ENCODE results near the gene MPP2. TPM values are rescaled to one million over a fixed set of nuclear protein-coding genes. Genes with fewer than 3 reads are reported as not detected.

The MPP2 gene
- polyA plus RNA-seq, 1 of the 3 experiments (the other 2 are of a cell fraction): 8.3 TPM

DNA sequence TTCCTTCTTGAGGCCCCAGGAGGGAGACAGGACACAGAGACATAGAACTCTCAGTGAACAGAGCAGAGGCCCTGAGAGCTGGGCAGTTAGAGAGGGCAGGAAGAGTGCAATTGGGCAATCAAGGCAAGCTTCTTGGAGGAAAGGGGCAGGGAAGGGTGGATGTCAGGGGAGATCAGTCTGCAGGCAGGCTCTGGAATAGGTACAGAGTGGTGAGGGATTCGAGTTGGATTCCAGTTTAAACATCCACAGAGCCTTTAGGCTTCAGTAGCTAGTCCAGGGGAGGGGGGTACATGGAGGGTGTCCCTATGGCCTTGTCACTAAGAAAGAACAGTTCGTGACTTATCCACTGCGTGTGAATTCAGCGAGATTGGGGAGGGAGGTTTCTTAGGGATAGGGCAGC lies 44.4 kb upstream of the MPP2 start (continued):
- TF ChIP-seq, protein P1, sequence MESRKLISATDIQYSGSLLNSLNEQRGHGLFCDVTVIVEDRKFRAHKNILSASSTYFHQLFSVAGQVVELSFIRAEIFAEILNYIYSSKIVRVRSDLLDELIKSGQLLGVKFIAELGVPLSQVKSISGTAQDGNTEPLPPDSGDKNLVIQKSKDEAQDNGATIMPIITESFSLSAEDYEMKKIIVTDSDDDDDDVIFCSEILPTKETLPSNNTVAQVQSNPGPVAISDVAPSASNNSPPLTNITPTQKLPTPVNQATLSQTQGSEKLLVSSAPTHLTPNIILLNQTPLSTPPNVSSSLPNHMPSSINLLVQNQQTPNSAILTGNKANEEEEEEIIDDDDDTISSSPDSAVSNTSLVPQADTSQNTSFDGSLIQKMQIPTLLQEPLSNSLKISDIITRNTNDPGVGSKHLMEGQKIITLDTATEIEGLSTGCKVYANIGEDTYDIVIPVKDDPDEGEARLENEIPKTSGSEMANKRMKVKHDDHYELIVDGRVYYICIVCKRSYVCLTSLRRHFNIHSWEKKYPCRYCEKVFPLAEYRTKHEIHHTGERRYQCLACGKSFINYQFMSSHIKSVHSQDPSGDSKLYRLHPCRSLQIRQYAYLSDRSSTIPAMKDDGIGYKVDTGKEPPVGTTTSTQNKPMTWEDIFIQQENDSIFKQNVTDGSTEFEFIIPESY (IDR thresholded peaks at IDR 0.05; ENCODE audit: borderline replicate concordance, low read depth): no peak
- no peak for TF ChIP-seq TCF12 (IDR thresholded peaks at IDR 0.05)

DNA sequence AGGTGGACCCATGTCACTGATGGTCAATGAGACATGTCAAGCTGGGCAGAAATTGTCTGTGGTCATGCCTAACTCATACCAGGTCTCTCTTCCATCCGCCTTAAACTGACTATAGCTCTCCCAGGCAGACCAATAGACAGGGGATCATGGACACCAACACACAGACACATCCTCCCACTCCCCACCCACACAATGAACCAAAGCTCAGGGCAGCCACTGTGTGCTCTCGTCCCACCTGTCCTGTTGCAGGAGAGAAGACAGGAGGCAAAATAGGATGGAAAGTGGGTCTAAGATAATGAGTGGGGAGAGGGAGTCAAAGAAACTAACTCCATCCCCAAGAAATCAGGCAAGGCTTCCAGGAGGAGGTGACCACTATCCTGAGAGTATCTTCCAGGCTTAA lies 43.2 kb upstream of the MPP2 start:
- Histone ChIP-seq H3K27me3 (ENCODE audit: insufficient read depth) (no peaks in the 10 kb centered on the region), H2AFZ (ENCODE audit: low read depth) (no peak overlapping the region), H4K20me1 (ENCODE audit: insufficient read depth) (no peaks in the 10 kb centered on the region), H3K4me1 (ENCODE audit: control insufficient read depth in 1 of 2, insufficient read depth in 2 of 2, low read depth in 1 of 2, low read length in 1 of 2) (peaks cover 0 to 2% of the 10 kb centered on the region in 2 experiments; a peak in 1 of 4 replicates), H3K9me2 (no peaks in the 10 kb centered on the region), H3K9me3 (no peaks in the 10 kb centered on the region), H3F3A (replicated peaks; ENCODE audit: insufficient read depth) (no peaks in the 10 kb centered on the region), H3K4me3 (ENCODE audit: low read depth in 2 of 2, low read length in 1 of 2) (no peak overlapping the region), H3K9ac (no peak overlapping the region), H3K79me2 (ENCODE audit: insufficient read depth) (no peaks in the 10 kb centered on the region), H3K27ac (ENCODE audit: low read depth in 2 of 2, low read length in 1 of 2) (no peak overlapping the region), H3K4me2 (no peak overlapping the region), H3K36me3 (replicated peaks in 1 of 2; ENCODE audit: control insufficient read depth in 1 of 2, insufficient read depth in 2 of 2, low read length in 1 of 2) (no peaks in the 10 kb centered on the region)
- ChIA-PET CTCF (interaction anchor here (1.1 to 18.2 kb wide), 3 partner anchors 32 to 91 kb away, joined by 3 to 638 read pairs (median 3); partner anchors contain the start of genes NAGS and TMEM101), POLR2A (no interaction called here)
- TF ChIP-seq FOXJ3 (CRISPR knock-in tag; IDR thresholded peaks at IDR 0.05): no peak
- no peak for TF ChIP-seq CHD2 (IDR thresholded peaks at IDR 0.05; ENCODE audit: low read length, partially characterized antibody)
- no peak for TF ChIP-seq RAD21 (IDR thresholded peaks at IDR 0.05; ENCODE audit: low read length)
- WGBS (ENCODE audit: low lambda C conversion rate): 60% methylated on average over 2 of the region's 2 CpGs
- DNase-seq: no peak

DNA sequence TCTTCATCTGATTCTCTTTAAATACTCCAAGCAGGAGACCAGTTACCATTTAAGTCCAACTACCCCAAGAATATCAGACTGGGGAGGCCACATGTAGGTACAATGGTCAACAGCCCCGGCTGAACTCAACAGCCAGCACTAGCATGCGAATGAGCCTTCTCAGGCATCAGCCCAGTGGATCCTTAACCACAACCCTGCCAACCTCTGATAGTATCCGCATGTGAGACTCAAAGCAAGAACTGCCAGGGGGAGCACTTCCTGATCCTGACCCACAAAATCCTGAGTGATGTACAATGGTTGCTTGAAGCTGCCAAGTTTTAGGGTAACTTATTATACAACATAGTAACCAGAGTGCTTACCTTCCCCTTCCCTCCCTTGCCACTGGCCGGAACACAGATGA lies 42.4 kb upstream of the MPP2 start:
- no peak for DNase-seq
- Histone ChIP-seq H3K4me3 (ENCODE audit: low read depth in 2 of 2, low read length in 1 of 2) (no peak overlapping the region), H3K27me3 (ENCODE audit: insufficient read depth) (no peaks in the 10 kb centered on the region), H3K27ac (ENCODE audit: low read depth in 2 of 2, low read length in 1 of 2) (no peak overlapping the region), H4K20me1 (ENCODE audit: insufficient read depth) (no peaks in the 10 kb centered on the region), H3K9ac (no peak overlapping the region), H3K79me2 (ENCODE audit: insufficient read depth) (no peaks in the 10 kb centered on the region), H2AFZ (ENCODE audit: low read depth) (no peak overlapping the region), H3K9me3 (no peaks in the 10 kb centered on the region), H3K9me2 (no peaks in the 10 kb centered on the region), H3F3A (replicated peaks; ENCODE audit: insufficient read depth) (no peaks in the 10 kb centered on the region), H3K36me3 (replicated peaks in 1 of 2; ENCODE audit: control insufficient read depth in 1 of 2, insufficient read depth in 2 of 2, low read length in 1 of 2) (no peaks in the 10 kb centered on the region), H3K4me2 (no peak overlapping the region), H3K4me1 (ENCODE audit: control insufficient read depth in 1 of 2, insufficient read depth in 2 of 2, low read depth in 1 of 2, low read length in 1 of 2) (peaks cover 0 to 2% of the 10 kb centered on the region in 2 experiments; a peak in 1 of 4 replicates)
- CTCF ChIA-PET: interaction anchor here (1.1 to 18.2 kb wide), 3 partner anchors 33 to 91 kb away, joined by 3 to 638 read pairs (median 3); partner anchors contain the start of genes NAGS and TMEM101
- WGBS (ENCODE audit: low lambda C conversion rate): 96% methylated on average over 4 of the region's 4 CpGs
- POLR2A ChIA-PET: no interaction called here
- TF ChIP-seq, protein P2, sequence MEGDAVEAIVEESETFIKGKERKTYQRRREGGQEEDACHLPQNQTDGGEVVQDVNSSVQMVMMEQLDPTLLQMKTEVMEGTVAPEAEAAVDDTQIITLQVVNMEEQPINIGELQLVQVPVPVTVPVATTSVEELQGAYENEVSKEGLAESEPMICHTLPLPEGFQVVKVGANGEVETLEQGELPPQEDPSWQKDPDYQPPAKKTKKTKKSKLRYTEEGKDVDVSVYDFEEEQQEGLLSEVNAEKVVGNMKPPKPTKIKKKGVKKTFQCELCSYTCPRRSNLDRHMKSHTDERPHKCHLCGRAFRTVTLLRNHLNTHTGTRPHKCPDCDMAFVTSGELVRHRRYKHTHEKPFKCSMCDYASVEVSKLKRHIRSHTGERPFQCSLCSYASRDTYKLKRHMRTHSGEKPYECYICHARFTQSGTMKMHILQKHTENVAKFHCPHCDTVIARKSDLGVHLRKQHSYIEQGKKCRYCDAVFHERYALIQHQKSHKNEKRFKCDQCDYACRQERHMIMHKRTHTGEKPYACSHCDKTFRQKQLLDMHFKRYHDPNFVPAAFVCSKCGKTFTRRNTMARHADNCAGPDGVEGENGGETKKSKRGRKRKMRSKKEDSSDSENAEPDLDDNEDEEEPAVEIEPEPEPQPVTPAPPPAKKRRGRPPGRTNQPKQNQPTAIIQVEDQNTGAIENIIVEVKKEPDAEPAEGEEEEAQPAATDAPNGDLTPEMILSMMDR (IDR thresholded peaks at IDR 0.05): peak; percentile 19; the same call in 1 of the 2 replicates
- no peak for TF ChIP-seq GABPA (IDR thresholded peaks at IDR 0.05; ENCODE audit: low read depth)

All from SK-N-SH (cell line).